ENCODE results near the gene OR4D10.

- TF ChIP-seq CTCF (IDR thresholded peaks at IDR 0.05) (no peak), POLR2A (IDR thresholded peaks at IDR 0.05; ENCODE audit: low read depth) (no peak), POLR2AphosphoS5 (IDR thresholded peaks at IDR 0.05) (no peak), EP300 (IDR thresholded peaks at IDR 0.05) (no peak)
These were observed 2.1 kb downstream of the OR4D10 start for GRCh38 chr11:59475176-59475575.

All from esophagus muscularis mucosa (tissue), 4 donors.